Colonic mucosa (tissue), 4 donors: ENCODE measurements around the gene DPY19L3. TPM values are rescaled to one million over a fixed set of nuclear protein-coding genes. Genes with fewer than 3 reads are reported as not detected.
"Not testable (repeated sequence)": the region's sequence is repeated elsewhere in the genome, so short reads cannot be mapped to it uniquely, and the experiment has no call there.

ENCODE experiments used
- DNase-seq: peaks from one replicate; pipeline ENCODE4 v3.0.0-alpha.2; 2020
- H3K27ac ChIP-seq: fragments of 200-600 bp; one replicate; pipeline ENCODE4 v1.8.0; 2021
- H3K27me3 ChIP-seq: fragments of 200-600 bp; one replicate; pipeline ENCODE4 v1.8.0; 2021
- H3K36me3 ChIP-seq: fragments of 200-600 bp; one replicate; pipeline ENCODE4 v1.8.0; 2021
- H3K4me1 ChIP-seq: fragments of 200-600 bp; one replicate; pipeline ENCODE4 v1.8.0; 2021; ENCODE audit warnings: mild to moderate bottlenecking
- H3K4me3 ChIP-seq: fragments of 200-600 bp; one replicate; pipeline ENCODE4 v1.8.0; 2021
- H3K9ac ChIP-seq, 2 donors: one replicate each; pipeline ENCODE4 v1.7.0; 2013; ENCODE audit warnings: control low read depth in 2 of 2, low read depth in 2 of 2, low read length in 2 of 2
- H3K9me3 ChIP-seq: fragments of 200-600 bp; one replicate; pipeline ENCODE4 v1.8.0; 2021
- CTCF ChIP-seq: fragments of 200-600 bp; IDR thresholded peaks from one replicate; pipeline ENCODE4 v1.8.0; 2022; ENCODE audit warnings: antibody characterized with exemption, mild to moderate bottlenecking
- intact Hi-C: fragments of 100-400 bp; cut with DNase I; formaldehyde crosslinking; loops from one replicate; pipeline ENCODE4 v1.14.1; 2022
- total RNA-seq, 2 donors: library from RNA; stranded (reverse); fragmentation: NEBNext Ultra II Directional in 1 of 2; extraction: Animal tissue kit (Norgen Biotek cat#: 25700) in 1 of 2; gene quantifications; one replicate each; pipeline ENCODE4 v1.2.1, GENCODE V29; 2021
- donor health status: healthy.
- donor health status: DM: no; HTN: no; CAD: no.
- donor health status: DM: no; HTN: no; CAD: no.

The DPY19L3 gene
- total RNA-seq, 2 donors from 2014 or later = 12.1 to 13.6 TPM

GRCh38 chr19:32483574-32483973 lies 78.0 kb downstream of the DPY19L3 start:
- intact Hi-C loops = no loop called here

GRCh38 chr19:32489971-32490370 lies 84.4 kb downstream of the DPY19L3 start:
- intact Hi-C loops = no loop called here

More at GRCh38 chr19:32483574-32483973, 78.0 kb downstream of the DPY19L3 start:
- Histone ChIP-seq H3K9me3 (no peaks in the 10 kb centered on the region), H3K4me3 (no peak overlapping the region), H3K9ac (no peak overlapping the region), H3K4me1 (no peaks in the 10 kb centered on the region), H3K27ac (no peak overlapping the region), H3K36me3 (no peaks in the 10 kb centered on the region), H3K27me3 (no peaks in the 10 kb centered on the region)
- TF ChIP-seq CTCF = no peak
- no peak for DNase-seq

GRCh38 chr19:32497391-32497790 lies 91.8 kb downstream of the DPY19L3 start:
- TF ChIP-seq CTCF = no peak
- Histone ChIP-seq H3K27me3 (no peaks in the 10 kb centered on the region), H3K27ac (no peak overlapping the region), H3K4me1 (no peaks in the 10 kb centered on the region), H3K9me3 (no peaks in the 10 kb centered on the region), H3K36me3 (no peaks in the 10 kb centered on the region), H3K9ac (no peak overlapping the region), H3K4me3 (no peak overlapping the region)
- DNase-seq = no peak
- intact Hi-C loops = no loop called here

More at GRCh38 chr19:32489971-32490370, 84.4 kb downstream of the DPY19L3 start:
- H3K27me3 ChIP-seq = no peaks in the 10 kb centered on the region
- no peak for DNase-seq
- no peak overlapping the region for H3K9ac ChIP-seq
- no peak for TF ChIP-seq CTCF
- no peak overlapping the region for H3K4me3 ChIP-seq
- H3K4me1 ChIP-seq = no peaks in the 10 kb centered on the region
- H3K36me3 ChIP-seq = no peaks in the 10 kb centered on the region
- no peaks in the 10 kb centered on the region for H3K9me3 ChIP-seq
- no peak overlapping the region for H3K27ac ChIP-seq

- no peak overlapping the region for H3K27ac ChIP-seq
- DNase-seq = no peak
- H3K27me3 ChIP-seq = no peaks in the 10 kb centered on the region
- H3K36me3 ChIP-seq = no peaks in the 10 kb centered on the region
- no peaks in the 10 kb centered on the region for H3K4me1 ChIP-seq
- no peak overlapping the region for H3K9ac ChIP-seq
- intact Hi-C loops = no loop called here
- no peak overlapping the region for H3K4me3 ChIP-seq
- TF ChIP-seq CTCF = no peak
- H3K9me3 ChIP-seq = no peaks in the 10 kb centered on the region
Measured at GRCh38 chr19:32498648-32499200, 93.2 kb downstream of the DPY19L3 start.

- H3K9me3 ChIP-seq, H3K27ac ChIP-seq, H3K27me3 ChIP-seq, H3K36me3 ChIP-seq, H3K4me3 ChIP-seq, H3K4me1 ChIP-seq, H3K9ac ChIP-seq, intact Hi-C loops, DNase-seq: not testable (repeated sequence)
Measured at GRCh38 chr19:32512498-32512897, 106.9 kb downstream of the DPY19L3 start.

GRCh38 chr19:32519023-32519422 lies 113.5 kb downstream of the DPY19L3 start:
- no peak overlapping the region for H3K9ac ChIP-seq
- DNase-seq = no peak
- TF ChIP-seq CTCF = no peak
- H3K9me3 ChIP-seq = no peaks in the 10 kb centered on the region
- no peak overlapping the region for H3K4me3 ChIP-seq
- no peaks in the 10 kb centered on the region for H3K36me3 ChIP-seq
- H3K27ac ChIP-seq = no peak overlapping the region
- H3K27me3 ChIP-seq = no peaks in the 10 kb centered on the region
- no peaks in the 10 kb centered on the region for H3K4me1 ChIP-seq
- intact Hi-C loops = no loop called here
